ENCODE results near the gene NF1. TPM values are rescaled to one million over a fixed set of nuclear protein-coding genes. Genes with fewer than 3 reads are reported as not detected.

NF1 gene
- polyA plus RNA-seq, 3 donors: 1.2 to 7.4 (median 2.1) TPM

DNA sequence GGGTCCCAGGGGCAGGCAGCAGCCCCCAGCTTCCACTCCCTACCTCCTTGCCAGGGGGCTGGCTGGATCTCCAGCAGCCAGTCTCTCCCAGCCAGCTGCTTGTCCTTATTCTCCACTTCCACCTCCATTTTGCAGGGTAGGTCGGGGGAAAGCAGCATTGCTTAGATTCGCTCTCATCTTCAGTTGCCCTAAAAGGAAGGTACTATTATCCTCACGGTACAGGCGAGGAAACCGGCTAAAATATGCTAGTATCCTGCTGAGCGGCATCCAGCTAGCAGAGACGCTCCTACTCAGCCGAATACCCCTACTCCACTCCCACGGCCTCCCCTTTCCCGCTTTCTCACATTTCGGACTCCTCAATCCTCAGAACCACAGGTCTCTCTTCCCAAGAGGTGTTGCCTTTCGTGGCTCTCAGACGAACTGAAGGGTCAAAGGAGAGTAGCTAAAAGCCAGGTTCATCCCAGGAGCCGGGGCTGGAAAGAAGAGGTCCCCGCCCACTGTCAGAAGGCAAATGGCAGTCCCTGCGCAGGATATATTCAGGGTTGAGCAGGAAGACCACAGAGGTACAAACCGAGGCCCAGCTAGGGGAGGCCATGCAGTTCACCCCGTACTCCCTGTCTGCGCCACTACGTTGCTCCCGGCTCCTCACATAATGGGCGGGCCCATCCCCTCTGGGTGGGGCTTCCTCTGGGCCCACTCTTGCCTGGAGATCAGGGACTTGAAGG is 295.0 kb downstream of the NF1 start:
- no peaks in the 10 kb centered on the region for H3K79me2 ChIP-seq (ENCODE audit: insufficient read depth, low read length)
- no peak overlapping the region for H3K4me2 ChIP-seq (replicated peaks; ENCODE audit: extremely low read depth, low read length, poor library complexity, severe bottlenecking)
- peaks cover 16% of the 10 kb centered on the region for H3K4me1 Mint-ChIP-seq
- intact Hi-C loops (cut with micrococcal nuclease): loop anchor here in 1 of 2 donors (2.0 kb wide), 1 partner anchor 135 kb away; no protein-coding TSS in a partner anchor
- H3K27ac ChIP-seq (ENCODE audit: low read depth in 1 of 2, low read length in 2 of 2): no peak overlapping the region
- H3K4me3 ChIP-seq (replicated peaks in 1 of 3; ENCODE audit: low read depth in 2 of 3, low read length in 3 of 3): no peak overlapping the region
- H3K4me3 Mint-ChIP-seq: peak overlapping the region; percentile 7 to 89
- H3K9ac ChIP-seq (ENCODE audit: insufficient read depth, low read length, poor library complexity, severe bottlenecking): no peak overlapping the region
- H3K9me3 ChIP-seq (replicated peaks in 1 of 2; ENCODE audit: control insufficient read depth in 1 of 2, insufficient read depth in 1 of 2, low read length in 2 of 2): no peaks in the 10 kb centered on the region
- TF ChIP-seq, protein P1, sequence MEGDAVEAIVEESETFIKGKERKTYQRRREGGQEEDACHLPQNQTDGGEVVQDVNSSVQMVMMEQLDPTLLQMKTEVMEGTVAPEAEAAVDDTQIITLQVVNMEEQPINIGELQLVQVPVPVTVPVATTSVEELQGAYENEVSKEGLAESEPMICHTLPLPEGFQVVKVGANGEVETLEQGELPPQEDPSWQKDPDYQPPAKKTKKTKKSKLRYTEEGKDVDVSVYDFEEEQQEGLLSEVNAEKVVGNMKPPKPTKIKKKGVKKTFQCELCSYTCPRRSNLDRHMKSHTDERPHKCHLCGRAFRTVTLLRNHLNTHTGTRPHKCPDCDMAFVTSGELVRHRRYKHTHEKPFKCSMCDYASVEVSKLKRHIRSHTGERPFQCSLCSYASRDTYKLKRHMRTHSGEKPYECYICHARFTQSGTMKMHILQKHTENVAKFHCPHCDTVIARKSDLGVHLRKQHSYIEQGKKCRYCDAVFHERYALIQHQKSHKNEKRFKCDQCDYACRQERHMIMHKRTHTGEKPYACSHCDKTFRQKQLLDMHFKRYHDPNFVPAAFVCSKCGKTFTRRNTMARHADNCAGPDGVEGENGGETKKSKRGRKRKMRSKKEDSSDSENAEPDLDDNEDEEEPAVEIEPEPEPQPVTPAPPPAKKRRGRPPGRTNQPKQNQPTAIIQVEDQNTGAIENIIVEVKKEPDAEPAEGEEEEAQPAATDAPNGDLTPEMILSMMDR (IDR thresholded peaks at IDR 0.05): peak; percentile 46
- peaks cover 0 to 16% (median 7%) of the 10 kb centered on the region in 7 donors for H3K9me3 Mint-ChIP-seq
- no peak for DNase-seq
- H3K27me3 Mint-ChIP-seq (ENCODE audit: low read depth in 3 of 3): peaks cover 55 to 69% (median 59%) of the 10 kb centered on the region in 3 donors
- 68% methylated on average over 17 of the region's 22 CpGs for WGBS (ENCODE audit: insufficient coverage)
- peak overlapping the region in 1 of 7 donors; percentile 24 for H3K27ac Mint-ChIP-seq
- peaks cover 26 to 58% of the 10 kb centered on the region in 2 donors for H3K27me3 ChIP-seq (ENCODE audit: control insufficient read depth in 2 of 2, insufficient read depth in 2 of 2, low read length in 2 of 2)
- no peak overlapping the region for H2AFZ ChIP-seq (ENCODE audit: insufficient read depth, low read depth, low read length, poor library complexity, severe bottlenecking)
- H4K20me1 ChIP-seq (ENCODE audit: insufficient read depth, low read length): no peaks in the 10 kb centered on the region
- peaks cover 0 to 8% of the 10 kb centered on the region in 2 donors for H3K36me3 Mint-ChIP-seq
- H3K4me1 ChIP-seq (ENCODE audit: control insufficient read depth in 1 of 2, insufficient read depth in 2 of 2, low read length in 2 of 2): peaks cover 10 to 14% of the 10 kb centered on the region in 2 donors
- H3K36me3 ChIP-seq (replicated peaks in 1 of 2; ENCODE audit: control insufficient read depth in 1 of 2, insufficient read depth in 2 of 2, low read length in 2 of 2): no peaks in the 10 kb centered on the region

DNA sequence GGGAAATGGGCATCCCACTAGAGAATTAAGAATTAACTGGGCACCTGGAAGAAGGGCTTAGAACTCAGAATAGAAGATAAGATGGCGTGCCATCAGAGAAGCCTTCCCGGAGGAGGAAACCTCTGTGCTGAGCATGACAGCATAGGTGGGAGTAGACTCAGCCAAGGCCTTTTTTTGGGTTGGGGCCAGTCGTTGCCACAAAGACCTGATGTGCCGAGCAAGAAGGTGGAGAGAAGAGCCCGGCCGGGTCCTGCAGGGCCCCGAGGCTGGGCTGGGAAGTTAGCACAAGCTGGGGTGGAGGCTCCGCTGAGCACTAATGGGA is 295.6 kb downstream of the NF1 start:
- Mint-ChIP-seq H3K27me3 (ENCODE audit: low read depth in 3 of 3) (peaks cover 57 to 68% (median 60%) of the 10 kb centered on the region in 3 donors), H3K4me1 (peaks cover 16% of the 10 kb centered on the region), H3K27ac (no peak overlapping the region), H3K9me3 (peaks cover 0 to 16% (median 7%) of the 10 kb centered on the region in 7 donors), H3K36me3 (peaks cover 0 to 8% of the 10 kb centered on the region in 2 donors), H3K4me3 (peak overlapping the region; percentile 7 to 89)
- intact Hi-C loops (cut with micrococcal nuclease): no loop called here
- no peak overlapping the region for H2AFZ ChIP-seq (ENCODE audit: insufficient read depth, low read depth, low read length, poor library complexity, severe bottlenecking)
- H3K27ac ChIP-seq (ENCODE audit: low read depth in 1 of 2, low read length in 2 of 2): no peak overlapping the region
- DNase-seq: no peak
- no peaks in the 10 kb centered on the region for H3K36me3 ChIP-seq (replicated peaks in 1 of 2; ENCODE audit: control insufficient read depth in 1 of 2, insufficient read depth in 2 of 2, low read length in 2 of 2)
- 87% methylated on average over 8 of the region's 8 CpGs for WGBS (ENCODE audit: insufficient coverage)
- H3K4me2 ChIP-seq (replicated peaks; ENCODE audit: extremely low read depth, low read length, poor library complexity, severe bottlenecking): no peak overlapping the region
- TF ChIP-seq, protein P1 (IDR thresholded peaks at IDR 0.05): no peak
- no peaks in the 10 kb centered on the region for H3K9me3 ChIP-seq (replicated peaks in 1 of 2; ENCODE audit: control insufficient read depth in 1 of 2, insufficient read depth in 1 of 2, low read length in 2 of 2)
- H3K9ac ChIP-seq (ENCODE audit: insufficient read depth, low read length, poor library complexity, severe bottlenecking): no peak overlapping the region
- H4K20me1 ChIP-seq (ENCODE audit: insufficient read depth, low read length): no peaks in the 10 kb centered on the region
- no peak overlapping the region for H3K4me3 ChIP-seq (replicated peaks in 1 of 3; ENCODE audit: low read depth in 2 of 3, low read length in 3 of 3)
- H3K79me2 ChIP-seq (ENCODE audit: insufficient read depth, low read length): no peaks in the 10 kb centered on the region
- peaks cover 10 to 14% of the 10 kb centered on the region in 2 donors for H3K4me1 ChIP-seq (ENCODE audit: control insufficient read depth in 1 of 2, insufficient read depth in 2 of 2, low read length in 2 of 2)
- peaks cover 26 to 61% of the 10 kb centered on the region in 2 donors for H3K27me3 ChIP-seq (ENCODE audit: control insufficient read depth in 2 of 2, insufficient read depth in 2 of 2, low read length in 2 of 2)
